Fibroblast of skin of abdomen (primary cell): ENCODE data around the gene CLEC3B.

Experiments used
- DNase-seq: peaks from one replicate; pipeline ENCODE4 v3.0.0-alpha.2; 2013

CLEC3B gene

DNA sequence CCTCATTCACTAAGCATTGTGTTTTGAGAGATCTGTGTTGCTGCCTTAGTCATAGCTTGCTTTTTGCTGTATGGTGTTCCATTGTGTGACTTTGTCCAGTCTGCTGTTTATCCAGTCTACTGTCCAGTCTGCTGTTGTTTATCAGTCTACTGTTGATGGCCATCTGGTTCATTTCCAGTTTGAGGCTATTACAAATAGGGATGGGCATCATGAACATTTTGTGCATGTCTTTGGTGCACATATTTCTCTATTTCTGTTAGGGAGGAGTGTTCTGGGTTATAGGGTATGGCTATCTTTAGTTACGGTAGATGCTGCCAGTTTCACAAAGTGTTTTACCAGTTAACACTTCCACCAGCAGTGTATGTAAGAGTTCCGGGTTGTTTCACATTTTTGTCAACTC, 22.2 kb upstream of the CLEC3B start:
- DNase-seq = no peak

DNA sequence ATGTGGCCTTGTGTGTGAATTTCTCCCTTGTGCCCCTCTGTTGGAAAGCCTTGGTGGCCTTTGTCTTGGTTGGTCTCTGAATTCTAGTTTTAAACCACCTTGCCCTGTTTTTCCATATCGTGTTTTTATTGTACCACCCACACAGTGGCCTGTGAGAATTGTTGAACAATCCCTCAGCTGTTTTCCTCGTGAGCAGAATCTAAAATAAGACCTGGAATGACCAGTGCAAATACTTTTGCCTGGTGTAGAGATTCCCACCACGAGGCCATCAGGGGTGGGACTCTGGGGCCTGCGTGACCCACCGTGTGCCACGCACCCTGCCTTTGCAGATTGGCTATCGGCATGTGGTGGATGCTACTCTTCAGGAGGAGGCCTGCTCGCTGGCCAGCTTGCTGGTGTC, 19.0 kb upstream of the CLEC3B start:
- DNase-seq = no peak

GRCh38 chr3:45008117-45008516, 18.0 kb upstream of the CLEC3B start:
- peak; percentile 52 for DNase-seq

GRCh38 chr3:45009868-45010267, 16.2 kb upstream of the CLEC3B start:
- DNase-seq = no peak

DNA sequence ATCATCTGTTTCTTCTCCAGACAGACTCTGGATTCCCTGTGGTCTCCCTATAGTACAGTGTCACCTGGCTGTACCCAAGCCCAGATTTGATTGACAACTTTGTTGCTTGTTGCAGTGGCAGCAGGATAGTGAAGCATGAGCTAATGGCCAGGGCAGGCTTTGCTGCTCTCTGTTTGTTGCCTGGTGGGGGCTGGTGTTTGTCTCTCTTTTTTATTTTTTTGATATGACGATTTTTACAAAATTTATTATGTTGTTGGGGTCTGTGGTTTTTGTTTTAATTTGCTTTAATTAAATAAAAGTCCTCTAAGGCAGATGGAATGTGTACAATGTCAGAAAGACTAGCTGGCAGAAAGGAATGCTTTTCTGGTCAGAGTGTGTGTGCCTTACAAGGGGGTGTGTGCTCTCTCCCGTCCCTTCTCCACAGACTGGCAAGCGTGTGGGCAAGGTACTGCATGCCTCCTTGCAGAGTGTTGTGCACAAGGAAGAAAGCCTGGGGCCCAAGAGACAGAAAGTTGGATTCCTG, 15.2 kb upstream of the CLEC3B start:
- DNase-seq = peak; percentile 91

GRCh38 chr3:45011756-45012508, 14.2 kb upstream of the CLEC3B start:
- DNase-seq = peak; percentile 96

DNA sequence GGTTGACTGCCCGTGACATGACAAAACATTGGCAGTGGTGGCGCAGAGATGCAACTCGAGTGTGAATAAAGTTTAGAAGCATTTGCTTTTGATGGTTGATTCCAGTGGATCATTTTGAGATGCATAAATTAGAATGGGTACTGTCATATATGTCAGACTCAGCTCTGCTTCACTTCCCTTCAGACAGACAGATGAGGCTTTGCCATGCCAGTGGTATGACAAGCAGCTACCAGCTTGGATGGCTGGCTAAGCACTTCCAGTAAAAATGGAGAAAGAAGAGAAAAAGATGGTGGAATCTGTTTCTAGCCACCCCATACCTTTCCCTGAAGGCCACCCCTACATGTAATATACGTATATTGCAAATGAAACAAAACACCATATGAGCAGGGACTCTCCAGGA, 13.5 kb upstream of the CLEC3B start:
- no peak for DNase-seq

GRCh38 chr3:45016916-45017315, 9.2 kb upstream of the CLEC3B start:
- no peak for DNase-seq

DNA sequence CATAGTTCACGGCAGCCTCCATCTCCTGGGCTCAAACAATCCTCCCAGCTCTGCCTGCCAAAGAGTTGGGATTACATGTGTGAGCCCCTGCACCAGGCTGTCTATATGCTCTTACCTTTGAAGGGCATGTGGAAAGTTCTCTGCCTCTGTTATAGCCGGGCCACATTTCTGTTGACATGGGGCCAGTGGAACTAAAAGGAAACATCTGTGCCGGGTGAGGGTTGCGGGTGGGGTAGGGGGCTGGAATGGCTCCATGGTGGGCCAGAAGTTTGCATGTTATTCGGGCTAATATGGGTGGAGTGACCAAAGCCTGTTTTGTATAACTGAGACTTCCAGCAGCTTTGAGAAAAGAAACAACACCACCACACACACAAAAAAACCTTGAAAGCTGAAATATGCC, 8.3 kb upstream of the CLEC3B start:
- DNase-seq = no peak

DNA sequence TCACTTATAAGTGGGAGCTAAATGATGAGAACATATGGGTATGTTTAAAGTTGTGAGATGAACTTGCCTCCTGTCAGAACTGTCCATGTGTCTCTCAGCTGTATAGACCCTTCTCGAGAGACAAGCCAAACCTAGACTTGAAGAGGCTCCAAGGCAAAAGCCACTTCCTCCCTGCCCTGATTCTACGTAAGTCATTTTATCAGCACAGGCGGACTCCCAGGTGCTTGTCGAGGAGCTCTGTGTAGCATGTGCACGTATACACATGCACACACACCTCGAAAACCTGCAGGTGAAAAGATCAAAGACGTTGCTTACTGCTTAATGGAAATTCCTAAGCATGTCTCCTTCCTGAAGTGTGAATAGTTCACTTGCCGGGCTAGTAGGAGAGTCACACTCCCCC, 5.6 kb upstream of the CLEC3B start:
- no peak for DNase-seq

DNA sequence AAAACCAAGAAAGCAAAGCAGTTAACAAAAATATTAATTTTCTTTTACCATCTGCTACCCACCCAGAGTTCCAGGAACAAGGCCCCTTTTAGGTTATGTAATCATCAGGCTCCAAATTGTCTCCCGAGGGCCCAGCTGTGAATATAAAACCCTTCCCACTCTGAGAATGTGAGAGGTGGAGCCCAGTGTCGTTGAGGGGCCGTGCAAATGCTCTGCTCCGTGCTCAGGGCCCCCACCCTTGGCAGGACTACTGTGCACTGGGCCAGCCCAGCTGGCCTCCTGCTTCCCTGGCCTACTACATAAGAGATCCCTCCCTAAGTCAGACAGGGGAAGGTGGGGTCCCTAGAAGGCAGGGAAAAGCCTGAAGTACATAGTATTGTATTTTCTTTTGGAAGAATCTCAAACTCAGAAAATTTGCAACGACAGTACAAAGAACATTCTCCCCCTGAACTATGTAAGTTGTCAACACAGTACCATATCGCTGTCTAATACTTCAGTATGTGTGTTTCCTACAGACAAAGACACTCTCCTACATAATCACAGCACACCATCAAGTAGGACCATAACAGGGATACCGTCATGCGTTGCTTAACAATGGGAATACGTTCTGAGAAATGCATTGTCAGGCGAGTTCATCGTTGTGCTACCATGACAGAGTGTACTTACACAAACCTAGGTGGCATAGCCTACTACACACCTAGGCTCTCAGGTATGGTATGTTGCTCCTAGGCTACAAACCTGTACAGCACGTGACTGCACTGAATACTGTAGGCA, 4.4 kb upstream of the CLEC3B start:
- no peak for DNase-seq

DNA sequence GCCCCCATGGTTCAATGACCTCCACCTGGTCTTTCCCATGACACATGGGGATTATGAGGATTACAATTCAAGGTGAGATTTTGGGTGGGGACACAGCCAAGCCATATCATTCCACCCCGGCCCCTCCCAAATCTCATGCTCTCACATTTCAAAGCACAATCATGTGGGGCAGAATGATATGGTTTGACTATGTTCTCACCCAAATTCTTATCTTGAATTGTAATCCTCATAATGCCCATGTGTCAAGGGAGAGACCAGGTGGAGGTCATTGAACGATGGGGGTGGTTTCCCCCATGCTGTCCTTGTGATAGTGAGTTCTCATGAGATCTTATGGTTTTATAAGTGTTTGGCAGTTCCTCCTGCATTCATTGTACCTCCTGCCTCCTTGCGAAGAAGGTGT, 2.4 kb upstream of the CLEC3B start:
- no peak for DNase-seq

GRCh38 chr3:45024542-45025255, 1.4 kb upstream of the CLEC3B start:
- no peak for DNase-seq

- peak; percentile 22 for DNase-seq
Observed at GRCh38 chr3:45026957-45027356, 854 bp downstream of the CLEC3B start.

GRCh38 chr3:45027441-45027840, 1.3 kb downstream of the CLEC3B start:
- no peak for DNase-seq

DNA sequence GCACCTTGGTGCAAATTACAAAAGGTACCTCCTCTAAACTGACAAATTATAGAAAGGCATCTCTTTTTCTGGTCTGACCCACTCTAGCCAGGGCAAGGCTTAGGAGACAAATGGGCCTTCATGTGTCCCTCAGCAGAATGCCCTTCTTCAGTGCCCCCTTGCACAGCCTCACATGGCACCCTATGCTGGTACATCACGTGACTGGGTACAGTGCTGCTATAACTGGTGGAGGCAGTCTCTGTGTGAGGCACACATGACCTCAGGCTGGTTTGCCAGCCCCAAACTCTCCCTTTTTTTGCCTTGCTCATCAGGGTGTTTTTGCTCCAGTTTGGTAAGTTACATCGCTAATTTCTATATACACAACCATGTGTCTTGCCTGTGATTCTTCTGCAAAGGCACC, 3.1 kb downstream of the CLEC3B start:
- DNase-seq = no peak

GRCh38 chr3:45029661-45030060, 3.6 kb downstream of the CLEC3B start:
- peak; percentile 77 for DNase-seq

GRCh38 chr3:45031531-45031930, 5.4 kb downstream of the CLEC3B start:
- no peak for DNase-seq

DNA sequence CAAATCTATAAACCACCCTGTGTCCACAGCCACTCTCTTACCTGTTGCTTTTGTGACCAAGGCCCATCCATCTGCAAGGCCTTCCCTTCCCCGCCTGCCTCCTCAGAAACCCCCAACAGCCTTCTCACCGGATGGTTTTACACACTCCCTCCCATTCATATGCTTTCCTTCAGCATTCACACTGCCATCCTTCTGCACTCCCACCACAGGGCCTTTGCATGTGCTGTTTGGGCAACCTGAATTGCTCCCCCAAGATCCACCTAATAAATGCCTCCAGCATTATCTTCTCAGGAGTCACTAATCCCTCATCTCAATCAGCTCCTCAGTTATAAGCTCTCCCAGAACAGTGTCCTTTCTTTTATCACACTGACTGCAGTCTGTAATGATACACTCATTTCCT, 6.0 kb downstream of the CLEC3B start:
- DNase-seq = no peak

DNA sequence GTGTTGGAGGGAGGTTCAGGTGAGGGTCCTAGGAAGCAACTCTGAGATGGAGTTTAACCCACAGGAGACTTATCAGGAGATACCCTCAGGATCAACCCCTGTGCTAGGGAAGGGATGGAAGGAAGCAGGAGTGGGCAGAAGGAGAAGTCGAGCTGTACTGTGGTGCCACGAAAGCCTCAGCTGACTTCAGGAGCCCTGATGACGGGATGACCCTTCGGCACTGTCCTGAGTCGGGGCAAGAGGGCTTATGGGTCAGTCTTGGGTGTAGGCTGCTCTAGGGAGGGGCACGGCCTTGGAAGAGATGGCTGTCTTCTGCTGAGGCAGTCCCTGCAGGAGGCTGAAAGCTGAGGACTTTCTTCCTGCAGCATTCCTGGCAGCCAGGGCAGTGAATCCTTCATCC, 7.7 kb downstream of the CLEC3B start:
- no peak for DNase-seq

- DNase-seq = no peak
Observed at GRCh38 chr3:45034612-45035252, 8.6 kb downstream of the CLEC3B start.

- peak; percentile 48 for DNase-seq
Observed at GRCh38 chr3:45035441-45036301, 9.6 kb downstream of the CLEC3B start.
